ENCODE measurements around the gene RB1. TPM values are rescaled to one million over a fixed set of nuclear protein-coding genes. Genes with fewer than 3 reads are reported as not detected.

RB1 gene
- total and polyA plus RNA-seq, 12 donors: 10.4 to 78.0 (median 45.7) TPM

DNA sequence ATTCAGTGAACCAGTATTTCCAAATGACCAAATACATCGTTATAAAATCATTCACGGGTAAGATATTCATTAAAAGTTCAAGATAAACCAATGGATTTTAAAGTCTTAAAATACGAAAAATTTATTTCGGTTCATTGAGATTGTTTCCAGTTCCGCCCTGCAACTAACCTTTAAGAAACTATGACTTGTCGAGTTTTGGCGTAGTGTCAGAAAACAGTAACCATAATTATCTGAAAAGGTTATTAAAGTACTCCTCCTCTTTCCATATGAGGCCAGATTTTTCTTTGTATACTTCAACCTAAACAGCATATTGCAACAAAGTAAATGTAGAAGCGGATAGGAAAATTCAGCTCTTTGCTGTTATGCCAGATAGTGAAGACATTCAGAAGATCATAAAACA lies 83.3 kb downstream of the RB1 start:
- intact Hi-C loops (cut with DNase I): no loop called here
- no peak overlapping the region for H3K27ac ChIP-seq
- TF ChIP-seq POLR2A (IDR thresholded peaks at IDR 0.05): no peak
- TF ChIP-seq, protein P1, sequence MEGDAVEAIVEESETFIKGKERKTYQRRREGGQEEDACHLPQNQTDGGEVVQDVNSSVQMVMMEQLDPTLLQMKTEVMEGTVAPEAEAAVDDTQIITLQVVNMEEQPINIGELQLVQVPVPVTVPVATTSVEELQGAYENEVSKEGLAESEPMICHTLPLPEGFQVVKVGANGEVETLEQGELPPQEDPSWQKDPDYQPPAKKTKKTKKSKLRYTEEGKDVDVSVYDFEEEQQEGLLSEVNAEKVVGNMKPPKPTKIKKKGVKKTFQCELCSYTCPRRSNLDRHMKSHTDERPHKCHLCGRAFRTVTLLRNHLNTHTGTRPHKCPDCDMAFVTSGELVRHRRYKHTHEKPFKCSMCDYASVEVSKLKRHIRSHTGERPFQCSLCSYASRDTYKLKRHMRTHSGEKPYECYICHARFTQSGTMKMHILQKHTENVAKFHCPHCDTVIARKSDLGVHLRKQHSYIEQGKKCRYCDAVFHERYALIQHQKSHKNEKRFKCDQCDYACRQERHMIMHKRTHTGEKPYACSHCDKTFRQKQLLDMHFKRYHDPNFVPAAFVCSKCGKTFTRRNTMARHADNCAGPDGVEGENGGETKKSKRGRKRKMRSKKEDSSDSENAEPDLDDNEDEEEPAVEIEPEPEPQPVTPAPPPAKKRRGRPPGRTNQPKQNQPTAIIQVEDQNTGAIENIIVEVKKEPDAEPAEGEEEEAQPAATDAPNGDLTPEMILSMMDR (IDR thresholded peaks at IDR 0.05): no peak
- peaks cover 0 to 4% (median 0%) of the 10 kb centered on the region in 3 donors for H3K9me3 ChIP-seq (replicated peaks in 1 of 3)
- H3K36me3 ChIP-seq (replicated peaks in 1 of 2): no peaks in the 10 kb centered on the region
- no peak for DNase-seq
- 95 to 97% (median 96%) methylated on average over 8 of the region's 8 CpGs for WGBS, 4 donors
- no peaks in the 10 kb centered on the region for H3K4me1 ChIP-seq (replicated peaks in 1 of 2)
- H3K27me3 ChIP-seq: no peaks in the 10 kb centered on the region
- no peak overlapping the region for H3K4me3 ChIP-seq

GRCh38 chr13:48391257-48391656 lies 87.7 kb downstream of the RB1 start:
- DNase-seq: no peak
- no peaks in the 10 kb centered on the region for H3K4me1 ChIP-seq (replicated peaks in 1 of 2)
- H3K27me3 ChIP-seq: no peaks in the 10 kb centered on the region
- TF ChIP-seq, protein P1 (IDR thresholded peaks at IDR 0.05): no peak
- TF ChIP-seq POLR2A (IDR thresholded peaks at IDR 0.05): no peak
- H3K9me3 ChIP-seq (replicated peaks in 1 of 3): peaks cover 0 to 7% (median 0%) of the 10 kb centered on the region in 3 donors
- H3K36me3 ChIP-seq (replicated peaks in 1 of 2): no peaks in the 10 kb centered on the region
- no peak overlapping the region for H3K4me3 ChIP-seq
- H3K27ac ChIP-seq: no peak overlapping the region
- WGBS, 4 donors: 91 to 98% (median 97%) methylated on average over 3 of the region's 3 CpGs
- intact Hi-C loops (cut with DNase I): no loop called here

GRCh38 chr13:48393030-48393697 lies 89.6 kb downstream of the RB1 start:
- peaks cover 0 to 7% (median 0%) of the 10 kb centered on the region in 3 donors for H3K9me3 ChIP-seq (replicated peaks in 1 of 3)
- DNase-seq: no peak
- H3K4me3 ChIP-seq: no peak overlapping the region
- H3K4me1 ChIP-seq (replicated peaks in 1 of 2): peaks cover 0 to 7% of the 10 kb centered on the region in 2 donors
- H3K27ac ChIP-seq: no peak overlapping the region
- no peak for TF ChIP-seq POLR2A (IDR thresholded peaks at IDR 0.05)
- TF ChIP-seq, protein P1 (IDR thresholded peaks at IDR 0.05): no peak
- intact Hi-C loops (cut with DNase I): no loop called here
- no peaks in the 10 kb centered on the region for H3K27me3 ChIP-seq
- no peaks in the 10 kb centered on the region for H3K36me3 ChIP-seq (replicated peaks in 1 of 2)
- 93 to 98% (median 95%) methylated on average over 3 of the region's 3 CpGs for WGBS, 4 donors

DNA sequence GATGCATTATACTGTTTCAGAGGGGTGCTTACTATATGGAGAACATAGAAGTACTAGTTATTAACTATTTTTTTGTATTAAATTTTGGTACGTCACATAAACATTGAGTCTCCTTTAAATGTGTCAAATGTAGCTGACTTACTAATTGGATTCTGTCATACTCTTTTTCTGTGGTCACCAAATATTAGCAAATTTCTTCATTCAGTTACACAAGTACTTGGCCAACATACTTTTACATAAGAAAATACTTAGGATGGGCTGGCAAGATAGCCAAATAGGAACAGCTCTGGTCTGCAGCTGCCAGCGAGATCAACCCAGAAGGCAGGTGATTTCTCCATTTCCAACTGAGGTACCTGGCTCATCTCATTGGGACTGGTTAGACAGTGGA lies 90.1 kb downstream of the RB1 start:
- Histone ChIP-seq H3K9me3 (replicated peaks in 1 of 3) (peaks cover 0 to 7% (median 0%) of the 10 kb centered on the region in 3 donors), H3K36me3 (replicated peaks in 1 of 2) (no peaks in the 10 kb centered on the region), H3K27ac (no peak overlapping the region), H3K27me3 (no peaks in the 10 kb centered on the region), H3K4me3 (no peak overlapping the region), H3K4me1 (replicated peaks in 1 of 2) (peaks cover 0 to 12% of the 10 kb centered on the region in 2 donors)
- 95 to 100% (median 97%) methylated on average over 2 of the region's 2 CpGs for WGBS, 4 donors
- no peak for DNase-seq
- intact Hi-C loops (cut with DNase I): no loop called here
- TF ChIP-seq POLR2A (IDR thresholded peaks at IDR 0.05): no peak

DNA sequence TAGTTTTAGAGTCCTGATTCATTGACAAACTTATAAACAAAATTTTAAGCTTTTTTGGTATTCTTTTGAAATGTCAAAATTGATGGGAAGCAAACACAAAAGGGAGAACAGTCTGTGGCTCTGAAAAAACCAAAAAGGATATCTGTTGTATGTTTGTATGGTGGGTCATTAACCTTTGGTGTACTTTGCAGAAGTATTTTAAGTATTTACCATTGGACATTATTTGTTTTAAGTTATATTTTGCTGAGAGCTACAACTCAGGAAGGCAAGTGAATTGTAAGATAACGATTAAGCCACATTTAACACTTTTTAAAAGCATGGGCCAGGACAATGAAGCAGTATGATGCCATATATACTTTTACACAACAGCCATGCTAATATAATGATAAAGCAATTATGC lies 94.2 kb downstream of the RB1 start:
- 34 to 45% (median 43%) methylated on average over 1 of the region's 1 CpG for WGBS, 4 donors
- H3K36me3 ChIP-seq (replicated peaks in 1 of 2): no peaks in the 10 kb centered on the region
- peaks cover 20 to 53% of the 10 kb centered on the region in 2 donors for H3K4me1 ChIP-seq (replicated peaks in 1 of 2)
- H3K9me3 ChIP-seq (replicated peaks in 1 of 3): no peaks in the 10 kb centered on the region
- H3K4me3 ChIP-seq: no peak overlapping the region
- intact Hi-C loops (cut with DNase I): no loop called here
- no peak for DNase-seq
- TF ChIP-seq, protein P1 (IDR thresholded peaks at IDR 0.05): no peak
- TF ChIP-seq POLR2A (IDR thresholded peaks at IDR 0.05): no peak
- H3K27ac ChIP-seq: no peak overlapping the region
- H3K27me3 ChIP-seq: no peaks in the 10 kb centered on the region
